T-helper 1 cell treated with Interleukin-12 subunit alpha and Interleukin-12 subunit beta and Interleukin-4 antibody, amounts not matched to agents 30 ng/mL and 1 ng/mL, for 36 hours (primary cell): ENCODE data around the gene PGLYRP2. TPM values are rescaled to one million over a fixed set of nuclear protein-coding genes. Genes with fewer than 3 reads are reported as not detected.

Source experiments
- intact Hi-C: fragments of 100-400 bp; cut with micrococcal nuclease; formaldehyde crosslinking; loops from one replicate; pipeline ENCODE4 v1.15.1; 2024
- total RNA-seq: library from RNA; stranded (reverse); gene quantifications from 2 replicates; pipeline ENCODE4 v1.2.3, GENCODE V29; 2022

PGLYRP2 gene
- total RNA-seq, 1 donor from 2014 or later, result 0.25 TPM

DNA sequence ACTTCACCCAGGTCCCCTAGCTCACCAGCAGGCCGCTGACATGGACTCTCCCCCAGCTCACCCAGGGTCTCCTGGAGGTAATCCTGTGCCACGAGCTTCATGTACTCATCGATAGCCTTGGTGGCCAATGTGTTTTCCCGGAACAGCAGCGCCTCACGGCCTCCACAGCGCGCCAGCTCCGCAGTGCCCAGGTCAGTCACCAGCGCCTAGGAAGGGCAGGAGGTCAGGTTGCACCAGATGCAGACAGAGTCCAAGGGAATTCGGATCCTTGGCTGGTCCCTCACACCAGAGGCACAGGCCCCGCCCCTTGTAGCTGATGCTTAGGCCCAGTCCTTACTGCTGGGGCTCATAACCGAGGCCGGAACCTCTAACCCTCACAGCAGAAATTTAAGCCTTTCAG is 22.9 kb downstream of the PGLYRP2 start:
- intact Hi-C loops, result no loop called here

DNA sequence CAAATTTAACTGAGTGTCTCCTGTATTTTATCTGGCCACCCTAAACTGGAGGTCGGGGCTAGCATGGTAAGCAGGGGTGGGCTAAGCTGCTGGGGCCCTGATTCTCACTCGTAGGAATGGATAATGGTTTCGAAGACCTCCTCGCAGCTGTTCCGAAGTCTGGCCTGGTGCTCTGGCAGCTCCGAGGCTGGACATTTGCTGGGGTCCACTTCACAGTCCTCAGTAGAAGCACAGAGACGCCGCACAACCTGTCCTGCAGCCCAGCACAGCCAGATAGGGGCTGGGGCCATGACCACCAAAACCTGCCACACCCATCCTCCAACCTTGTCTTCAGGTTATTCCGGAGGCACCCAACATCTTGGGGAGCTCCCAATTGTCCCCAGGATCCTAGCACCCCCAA is 23.3 kb downstream of the PGLYRP2 start:
- intact Hi-C loops, result no loop called here

DNA sequence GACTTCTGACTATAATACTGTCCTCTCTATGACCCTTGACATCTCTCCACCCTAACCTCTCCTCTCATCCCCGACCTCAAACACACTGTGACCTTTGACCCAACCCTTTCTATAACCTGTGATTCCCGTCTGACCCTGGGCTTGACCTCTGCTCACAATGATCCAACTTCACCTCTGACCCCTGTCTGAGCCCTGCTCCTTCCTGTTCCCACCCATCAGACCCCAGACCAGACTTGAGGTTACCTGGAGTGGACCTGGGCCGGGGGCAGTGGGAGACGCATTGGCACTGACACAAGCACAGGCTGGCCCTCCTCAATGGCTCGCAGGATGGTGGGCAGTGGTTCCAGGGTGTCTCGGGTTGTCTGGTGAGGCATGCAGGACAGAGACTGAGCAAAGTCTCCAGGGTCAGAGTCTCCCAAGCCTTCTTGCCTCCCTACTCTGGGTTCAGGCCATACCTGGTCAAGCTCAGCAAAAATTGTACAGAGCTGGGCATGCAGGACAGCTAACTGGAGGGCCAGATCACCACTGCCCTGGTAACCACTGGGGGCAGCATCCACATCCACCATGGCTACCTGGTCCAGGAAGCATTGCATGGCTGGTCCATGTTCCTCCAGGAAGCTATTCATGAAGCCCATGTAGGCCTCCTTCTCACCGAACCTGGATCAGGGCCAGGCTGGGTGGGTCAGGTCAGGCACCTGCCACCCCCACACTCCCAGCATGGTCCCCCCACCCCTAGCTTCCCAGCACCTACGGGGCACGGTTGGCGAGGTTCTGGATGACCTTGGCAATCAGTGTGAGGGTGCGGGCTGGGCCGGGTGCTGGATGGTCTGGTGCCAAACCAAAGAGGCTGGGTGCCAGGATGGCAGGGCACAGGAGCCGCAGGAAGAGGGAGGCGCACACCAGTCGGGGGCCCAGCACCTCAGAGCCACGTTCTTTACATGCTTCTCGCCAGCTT is 25.1 kb downstream of the PGLYRP2 start:
- intact Hi-C loops, result no loop called here

DNA sequence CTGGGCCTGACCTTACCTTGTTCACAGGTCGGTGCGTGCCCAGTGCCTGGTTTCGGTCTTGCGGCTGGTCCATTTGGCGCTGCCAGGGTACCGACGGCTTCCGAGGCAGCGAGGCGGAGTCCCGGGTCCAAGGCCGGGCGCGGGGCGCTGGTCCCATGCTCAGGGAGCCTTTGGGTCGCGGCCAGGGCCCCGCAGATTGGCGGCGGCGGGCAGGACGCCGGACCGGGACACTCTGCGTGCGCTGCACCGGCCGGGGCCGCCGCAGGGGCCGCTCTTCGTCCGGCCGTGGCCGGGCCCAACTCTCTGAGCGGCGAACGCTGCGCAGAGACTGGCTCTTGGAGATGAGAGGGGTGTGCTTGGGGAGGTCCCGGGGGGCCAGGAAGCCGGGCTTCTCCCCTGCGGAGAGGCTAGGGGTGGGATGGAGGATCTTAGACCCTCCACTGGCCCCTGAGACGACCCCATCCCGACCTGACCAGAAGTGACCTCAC is 26.2 kb downstream of the PGLYRP2 start:
- intact Hi-C loops, result no loop called here

DNA sequence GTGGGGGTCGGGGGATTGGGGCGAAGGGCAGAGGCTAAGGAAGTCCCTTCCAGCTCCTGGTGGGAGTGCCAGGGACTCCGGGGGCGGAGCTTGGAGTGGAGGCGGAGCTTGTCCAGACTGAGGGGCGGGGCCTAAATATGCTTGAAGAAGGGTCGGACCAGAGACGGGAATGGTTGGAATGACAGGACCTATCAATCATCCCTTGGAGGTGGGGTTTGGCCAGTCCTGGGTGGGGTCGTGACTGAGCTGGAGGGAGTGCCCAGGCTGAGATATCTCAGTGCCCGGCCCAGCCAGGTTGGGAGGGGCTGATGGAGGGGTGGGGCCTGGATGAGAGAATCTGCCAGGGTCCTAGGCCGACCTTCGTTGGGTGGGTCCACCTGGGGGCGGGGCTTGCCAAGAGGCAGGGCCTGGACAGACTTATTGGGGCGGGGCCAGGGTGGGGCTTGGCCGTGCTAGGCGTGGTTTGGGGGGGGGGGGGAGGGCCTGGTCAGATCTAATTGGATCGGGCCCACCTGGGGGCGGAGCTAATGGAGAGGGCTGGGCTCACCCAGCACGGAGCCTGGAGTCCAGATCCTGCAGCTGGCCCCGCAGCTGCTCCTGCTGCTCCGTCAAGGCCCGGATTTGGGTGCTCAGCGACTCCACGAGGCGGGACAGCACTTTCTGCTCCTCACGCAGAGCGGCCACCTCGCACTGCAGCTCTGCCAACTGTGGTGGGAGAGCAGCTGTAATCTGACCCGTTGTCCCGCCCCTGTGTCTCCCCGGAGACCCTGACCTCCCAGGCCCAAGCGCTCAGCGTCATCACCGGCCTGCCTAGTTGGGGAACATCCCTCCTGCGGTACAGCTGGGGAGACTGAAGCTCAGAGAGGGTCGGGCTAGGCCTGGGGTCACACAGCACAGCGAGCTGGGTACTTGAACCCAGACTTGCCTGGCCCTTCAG is 26.9 kb downstream of the PGLYRP2 start:
- intact Hi-C loops, result no loop called here

DNA sequence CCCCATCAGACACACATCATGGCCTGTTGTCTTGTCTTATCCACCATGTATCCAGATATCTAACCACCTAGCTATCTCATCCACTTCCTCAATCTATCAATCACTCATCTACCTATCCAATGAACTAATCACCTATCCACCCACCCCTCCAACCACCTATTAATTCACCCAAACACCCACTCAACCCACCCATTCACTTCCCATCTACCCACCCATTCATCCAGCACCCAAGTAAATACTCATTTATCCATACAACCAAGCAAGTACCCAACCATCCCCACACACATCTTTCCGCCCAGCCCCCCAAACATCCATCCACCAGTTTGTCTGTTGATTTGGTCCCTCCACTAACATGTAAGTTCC is 28.8 kb downstream of the PGLYRP2 start:
- intact Hi-C loops, result loop anchor here (1.0 kb wide), 3 partner anchors 13 to 31 kb away; no protein-coding TSS in a partner anchor

DNA sequence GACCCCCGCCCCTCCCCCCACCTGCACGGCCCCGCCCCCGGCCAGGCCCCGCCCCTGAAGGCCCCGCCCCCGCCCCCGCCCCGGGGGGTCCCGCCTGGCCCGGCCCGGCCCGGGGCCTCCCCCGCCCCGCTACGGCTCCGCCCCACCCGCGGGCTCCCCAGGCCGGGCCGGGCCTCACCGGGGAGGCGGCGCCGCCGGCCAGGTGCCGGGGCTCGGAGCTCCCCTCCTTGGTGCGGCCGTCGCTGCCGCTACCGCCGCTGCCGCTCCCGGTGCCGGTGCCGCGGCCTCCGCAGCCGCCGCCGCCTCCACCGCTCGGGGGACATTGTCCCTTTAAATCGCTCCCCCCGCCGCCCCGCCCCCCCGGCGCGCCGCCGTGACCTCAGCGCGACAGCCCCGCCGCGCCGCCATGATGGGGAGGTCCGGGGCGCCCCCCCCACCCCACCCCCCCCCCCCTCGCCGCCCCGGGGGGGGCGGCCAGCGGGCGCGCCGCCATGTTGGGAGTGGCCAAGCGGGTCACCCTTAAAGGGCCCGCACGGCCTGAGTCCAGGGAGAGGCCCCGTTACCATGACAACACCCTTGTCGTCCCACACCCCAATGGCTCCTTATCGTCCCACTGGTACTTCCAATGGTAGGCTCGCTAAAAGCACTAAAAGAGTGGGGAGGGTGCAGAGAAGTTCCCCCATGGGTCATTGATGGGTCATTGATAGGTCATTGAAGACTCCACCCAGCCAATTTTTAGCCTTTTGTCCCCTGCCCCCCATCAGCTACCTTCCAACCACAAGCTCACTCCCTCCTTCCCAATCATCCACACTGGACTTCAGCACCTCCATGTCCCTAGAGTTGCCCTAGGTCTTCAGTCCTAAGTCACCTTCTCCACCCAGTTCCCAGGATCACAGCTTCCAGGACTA is 29.4 kb downstream of the PGLYRP2 start, which contains the start of gene WIZ:
WIZ (minus strand) TSS at position 337 of the 908 bp plus-strand sequence. CDS start 1,649 bp downstream, outside the sequence.
- intact Hi-C loops, result loop anchor here (1.0 kb wide), 3 partner anchors 13 to 31 kb away; no protein-coding TSS in a partner anchor

DNA sequence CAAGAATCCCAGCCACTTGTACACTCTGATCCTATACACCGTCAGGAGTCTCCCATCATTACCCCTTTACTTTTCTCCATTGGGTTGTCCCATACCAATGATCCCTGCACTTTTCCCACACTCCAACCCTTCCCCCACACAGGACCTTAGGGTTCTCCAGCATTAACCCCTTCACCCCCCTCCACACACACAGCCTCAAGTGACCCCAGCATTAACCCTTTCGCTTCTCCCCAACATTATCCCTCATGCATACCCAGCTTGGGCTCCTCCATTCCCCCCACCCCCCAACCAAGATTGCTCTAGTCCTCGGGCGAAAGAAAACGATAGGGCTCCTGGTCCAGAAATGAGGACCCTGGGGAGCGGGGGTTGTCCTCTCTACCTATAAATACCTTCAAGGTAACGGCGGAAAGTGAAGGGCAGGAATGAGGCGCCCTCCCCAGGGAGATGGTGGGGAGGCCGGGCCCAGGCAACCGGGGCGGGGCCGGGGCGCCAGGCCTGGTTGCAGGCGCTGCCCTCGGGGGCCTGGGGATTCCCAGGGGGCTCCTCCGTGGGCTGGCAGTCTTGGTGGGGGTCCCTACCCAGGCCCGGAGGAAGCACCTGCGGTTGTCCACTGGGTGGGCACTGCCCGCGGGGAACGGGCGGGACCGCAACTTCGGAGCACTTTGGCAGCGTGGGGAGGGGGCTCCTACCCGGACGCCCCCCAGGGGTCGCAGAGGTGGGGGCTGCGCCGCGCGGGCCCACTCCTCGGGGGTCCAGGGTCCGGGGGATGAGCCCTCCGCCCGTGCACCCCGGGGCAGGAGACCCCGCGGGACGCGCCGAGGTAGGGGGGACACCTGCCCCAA is 30.3 kb downstream of the PGLYRP2 start:
- intact Hi-C loops, result no loop called here

DNA sequence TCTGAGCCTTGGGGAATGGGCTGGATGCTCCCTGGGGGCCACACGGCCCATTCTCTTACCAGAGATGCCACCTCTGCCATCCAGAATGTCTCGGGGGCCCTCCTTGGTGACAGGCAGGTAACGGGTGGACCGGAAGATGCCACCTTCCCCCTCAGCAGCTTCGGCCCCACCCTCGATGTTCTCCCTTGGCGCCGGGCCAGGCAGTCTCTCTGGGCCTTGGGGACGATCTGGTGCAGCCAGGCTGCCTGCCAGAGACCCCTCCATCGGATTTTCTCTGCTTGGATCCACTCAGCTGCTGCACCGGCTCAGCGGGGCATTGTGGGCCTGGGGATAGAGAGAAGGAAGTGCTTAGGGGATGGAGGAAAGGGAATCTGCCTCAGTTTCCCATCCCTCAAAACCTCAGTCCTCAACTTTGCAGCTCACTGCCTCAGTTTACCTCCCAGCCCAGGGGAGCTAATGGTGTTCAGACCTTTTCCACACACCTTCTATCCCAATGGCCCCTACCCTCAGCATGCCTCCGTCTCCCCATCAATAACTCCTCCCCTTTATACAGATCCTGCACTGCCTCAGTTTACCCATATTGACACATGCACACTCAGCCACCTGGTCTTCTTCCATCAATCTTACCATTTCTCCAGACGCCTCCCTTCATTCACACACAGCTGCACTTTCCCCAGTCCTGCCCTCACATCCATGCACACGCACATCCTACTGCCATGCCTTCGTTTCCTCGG is 31.1 kb downstream of the PGLYRP2 start:
- intact Hi-C loops, result no loop called here

DNA sequence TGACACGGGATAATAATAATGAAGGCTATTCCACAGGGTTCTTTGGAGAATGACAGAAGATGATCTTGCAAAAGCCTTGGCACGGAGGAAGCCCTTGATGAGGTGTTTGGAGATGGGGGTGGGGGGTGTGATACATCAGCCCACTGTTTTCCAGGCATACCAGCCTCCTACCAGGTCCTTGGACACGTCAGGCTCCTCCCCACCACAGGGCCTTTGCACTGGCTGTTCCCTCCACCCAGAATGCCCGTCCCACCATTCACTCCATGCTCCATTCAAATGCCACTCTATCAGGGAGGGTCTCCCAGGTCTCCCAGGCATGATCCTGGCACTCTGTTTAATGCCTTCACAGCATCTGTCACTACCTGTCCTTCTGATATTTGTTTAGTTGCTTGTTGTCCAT is 32.2 kb downstream of the PGLYRP2 start:
- intact Hi-C loops, result no loop called here

DNA sequence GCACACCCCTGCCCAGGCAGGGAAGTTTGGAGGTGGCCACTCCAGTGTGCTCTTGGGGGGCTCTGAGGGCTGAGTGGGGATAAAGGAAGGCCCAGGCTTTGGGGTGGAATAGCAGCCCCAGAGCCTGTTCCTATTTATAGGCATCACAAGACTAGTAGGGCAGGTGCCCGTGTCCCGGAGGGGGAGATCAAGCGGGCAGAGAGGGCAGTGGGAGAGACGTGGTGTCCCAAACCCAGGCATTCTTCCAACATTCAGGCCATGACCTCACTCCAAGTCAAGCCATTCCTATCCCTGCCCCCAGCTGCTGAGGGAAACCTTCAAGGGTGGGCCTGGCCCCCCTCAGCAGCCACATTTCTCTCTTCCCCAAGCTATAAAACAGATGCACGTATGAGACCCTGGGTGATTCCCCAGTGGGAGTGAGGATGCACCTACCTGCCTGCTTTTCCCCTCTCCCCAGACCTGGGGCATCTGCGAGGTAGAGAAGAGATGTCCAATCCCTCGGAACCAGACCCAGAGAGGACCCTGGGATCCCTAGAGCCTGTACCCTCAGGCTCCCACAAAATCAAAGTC is 33.4 kb downstream of the PGLYRP2 start:
- intact Hi-C loops, result no loop called here

DNA sequence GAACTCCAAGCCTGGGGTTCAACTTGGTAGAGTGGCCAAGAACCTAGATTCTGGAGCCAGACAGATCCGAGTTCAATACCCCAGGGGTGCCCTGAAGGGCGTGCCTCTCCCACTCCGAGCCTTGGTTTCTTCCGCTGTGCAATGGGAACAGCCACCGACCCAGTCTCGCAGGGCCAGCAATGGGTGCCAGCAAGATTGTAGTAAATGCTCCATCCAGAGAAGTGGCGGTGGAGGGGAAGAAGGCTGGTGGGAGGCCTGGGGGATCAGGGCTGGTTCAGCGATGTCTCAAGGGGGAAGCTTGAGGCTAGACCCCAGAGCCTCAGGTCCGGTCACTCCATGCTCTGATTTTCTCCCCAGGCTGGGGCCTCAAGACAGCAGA is 34.1 kb downstream of the PGLYRP2 start:
- intact Hi-C loops, result no loop called here

DNA sequence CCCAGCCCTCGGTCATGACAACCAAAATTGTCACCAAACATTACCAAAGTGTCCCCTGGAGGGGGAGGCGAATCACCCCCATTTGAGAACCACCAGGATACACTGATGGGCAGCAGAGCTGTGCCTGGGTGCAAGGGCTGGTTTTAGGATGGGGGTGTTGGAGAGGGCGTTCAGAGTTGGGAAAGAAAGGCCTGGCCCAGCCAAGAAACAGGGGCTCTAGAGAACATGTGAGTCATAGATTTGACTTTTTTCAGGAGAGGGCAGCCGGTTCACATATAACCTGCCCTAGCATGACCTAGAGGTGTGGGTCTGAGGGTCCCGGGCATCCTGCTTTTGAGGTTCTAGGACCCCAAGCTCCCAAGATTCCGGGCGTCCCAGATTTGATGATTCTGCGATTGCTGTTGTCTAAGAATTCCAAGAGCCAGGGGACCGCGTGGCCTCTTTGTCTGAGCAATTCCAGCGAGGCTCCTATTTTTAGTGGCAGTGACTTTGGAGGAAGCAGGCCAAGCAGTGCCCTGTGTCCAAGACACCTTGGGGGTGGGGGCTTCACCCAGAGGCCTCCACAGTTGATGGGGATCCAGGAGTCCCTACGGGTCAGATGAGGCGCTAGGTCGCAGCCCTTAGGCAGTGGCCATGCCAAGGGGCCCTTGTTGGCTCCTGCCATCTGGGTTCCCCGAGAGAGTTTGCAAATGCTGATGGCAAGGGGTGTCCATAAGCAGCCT is 34.6 kb downstream of the PGLYRP2 start:
- intact Hi-C loops, result no loop called here

DNA sequence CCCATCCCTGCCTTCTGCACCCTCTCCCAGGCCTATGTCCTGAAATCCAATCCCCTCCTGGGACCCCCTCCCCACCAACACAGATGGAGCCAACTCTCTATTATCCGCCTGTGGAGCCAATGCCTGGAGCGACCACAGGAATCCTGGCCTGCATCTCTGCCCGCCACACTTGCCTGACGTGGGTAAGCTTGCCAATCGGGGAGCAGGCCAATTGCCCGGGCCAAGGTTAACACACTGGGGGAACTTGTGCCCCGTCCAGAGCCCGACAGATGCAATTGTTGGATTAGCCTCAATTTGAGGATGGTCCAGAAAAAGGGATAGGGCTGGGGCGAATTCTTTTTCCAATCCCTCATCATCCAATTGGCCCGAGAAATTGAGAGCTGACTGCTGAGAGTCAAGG is 35.5 kb downstream of the PGLYRP2 start:
- intact Hi-C loops, result no loop called here

DNA sequence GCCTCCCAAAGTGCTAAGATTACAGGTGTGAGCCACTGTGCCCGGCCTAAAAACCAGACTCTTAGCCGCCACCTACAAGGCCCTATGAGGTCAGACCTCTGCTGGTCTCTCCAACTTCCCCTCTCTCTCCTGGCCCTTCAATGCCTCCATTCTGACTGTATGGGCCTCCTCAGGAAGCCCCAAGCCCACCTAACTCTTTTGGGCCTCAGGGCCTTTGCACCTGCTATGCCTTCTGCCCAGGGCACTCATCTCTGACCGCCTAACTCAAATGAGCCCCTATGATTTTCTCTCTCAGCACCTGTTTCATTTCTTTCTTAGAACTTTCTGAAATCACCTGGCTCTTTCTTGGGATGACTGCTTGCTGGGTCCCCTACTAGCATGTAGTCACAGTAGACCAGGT is 36.0 kb downstream of the PGLYRP2 start:
- intact Hi-C loops, result no loop called here

DNA sequence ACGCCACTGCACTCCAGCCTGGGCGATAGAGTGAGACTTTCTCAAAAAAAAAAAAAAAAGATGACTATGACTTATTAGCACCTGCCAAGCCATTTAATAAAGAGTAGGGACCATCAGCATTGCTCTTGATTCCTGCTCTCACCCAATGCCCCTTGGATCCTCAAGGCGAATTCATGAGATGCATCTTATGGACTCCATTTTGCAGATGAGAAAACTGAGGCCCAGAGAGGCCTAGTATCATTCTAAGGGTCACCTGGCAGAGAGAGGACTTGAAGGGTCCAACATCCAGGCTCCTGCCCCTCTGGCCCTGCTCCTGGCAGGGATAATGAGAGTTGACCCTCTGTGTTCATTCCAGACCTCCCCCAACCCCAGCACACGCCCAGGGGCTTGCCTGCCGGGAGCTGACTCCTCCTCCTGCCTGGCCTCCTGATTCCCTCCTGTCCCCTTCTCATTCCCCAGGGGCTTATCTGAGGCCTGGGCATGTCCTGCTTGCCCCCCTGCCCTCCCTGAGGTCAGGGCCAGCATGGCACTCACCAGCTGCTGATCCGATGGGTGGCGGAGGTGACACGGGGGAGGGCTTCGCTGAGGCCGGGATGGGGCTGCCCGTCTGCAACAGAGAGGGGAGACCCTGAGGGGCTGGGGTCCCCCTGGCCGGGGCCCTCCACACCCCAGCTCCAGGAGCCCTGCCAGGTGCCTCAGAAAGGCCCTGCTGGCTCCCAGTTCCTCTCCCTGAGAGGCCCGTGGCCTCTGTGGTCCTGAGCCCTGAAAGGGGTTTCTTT is 37.0 kb downstream of the PGLYRP2 start:
- intact Hi-C loops, result no loop called here

DNA sequence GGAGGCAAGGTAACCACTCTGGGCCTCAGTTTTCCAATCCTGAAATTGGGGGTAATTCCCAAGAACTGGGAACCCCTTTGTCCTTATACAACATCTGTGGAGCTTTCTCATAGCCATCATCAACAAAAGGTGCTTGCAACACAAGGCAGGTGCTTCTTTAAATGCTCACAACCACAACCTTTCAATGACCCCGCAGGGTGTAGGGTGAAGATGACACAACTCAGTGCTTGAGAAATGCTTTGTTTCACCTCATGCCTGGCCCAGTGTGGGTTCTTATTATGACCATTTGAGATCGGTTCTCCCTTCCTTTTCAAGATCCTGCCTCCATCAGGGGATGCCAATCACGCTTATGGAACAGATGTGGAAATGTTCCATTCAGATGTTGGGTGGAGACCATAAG is 38.0 kb downstream of the PGLYRP2 start:
- intact Hi-C loops, result no loop called here
